OCI-LY1 (cell line): ENCODE data around the gene PSTPIP2.

Experiments used
- EZH2 ChIP-seq: fragments of 200-600 bp; sonication (generic), shearing (Covaris generic); IDR thresholded peaks from 2 replicates; pipeline ENCODE4 v1.8.0; 2017; ENCODE audit warnings: borderline replicate concordance, mixed run types, mild to moderate bottlenecking, antibody characterized with exemption, low read length, moderate library complexity, mixed read lengths
- TF ChIP-seq, protein P1 (sequence below): fragments of 200-600 bp; sonication (generic), shearing (Covaris generic); IDR thresholded peaks from 2 replicates; pipeline ENCODE4 v1.5.1; 2017; ENCODE audit warnings: mild to moderate bottlenecking, antibody characterized with exemption, low read length, moderate library complexity, mixed read lengths

- TF ChIP-seq, protein P1, sequence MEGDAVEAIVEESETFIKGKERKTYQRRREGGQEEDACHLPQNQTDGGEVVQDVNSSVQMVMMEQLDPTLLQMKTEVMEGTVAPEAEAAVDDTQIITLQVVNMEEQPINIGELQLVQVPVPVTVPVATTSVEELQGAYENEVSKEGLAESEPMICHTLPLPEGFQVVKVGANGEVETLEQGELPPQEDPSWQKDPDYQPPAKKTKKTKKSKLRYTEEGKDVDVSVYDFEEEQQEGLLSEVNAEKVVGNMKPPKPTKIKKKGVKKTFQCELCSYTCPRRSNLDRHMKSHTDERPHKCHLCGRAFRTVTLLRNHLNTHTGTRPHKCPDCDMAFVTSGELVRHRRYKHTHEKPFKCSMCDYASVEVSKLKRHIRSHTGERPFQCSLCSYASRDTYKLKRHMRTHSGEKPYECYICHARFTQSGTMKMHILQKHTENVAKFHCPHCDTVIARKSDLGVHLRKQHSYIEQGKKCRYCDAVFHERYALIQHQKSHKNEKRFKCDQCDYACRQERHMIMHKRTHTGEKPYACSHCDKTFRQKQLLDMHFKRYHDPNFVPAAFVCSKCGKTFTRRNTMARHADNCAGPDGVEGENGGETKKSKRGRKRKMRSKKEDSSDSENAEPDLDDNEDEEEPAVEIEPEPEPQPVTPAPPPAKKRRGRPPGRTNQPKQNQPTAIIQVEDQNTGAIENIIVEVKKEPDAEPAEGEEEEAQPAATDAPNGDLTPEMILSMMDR = no peak
- no peak for TF ChIP-seq EZH2
Observed at GRCh38 chr18:45998244-45998643, 73.8 kb downstream of the PSTPIP2 start.
